Right lobe of liver (tissue), 4 donors: ENCODE results near the gene ARL4A.

Experiments
- CTCF ChIP-seq, 4 donors: fragments of 200-600 bp in 3 of 4; fragments of 450-650 bp in 1 of 4; IDR thresholded peaks; one replicate each; pipeline versions ENCODE4 v1.5.1 to v1.8.0; 2016 to 2022; ENCODE audit warnings: antibody characterized with exemption in 4 of 4, mild to moderate bottlenecking in 2 of 4
- POLR2A ChIP-seq: fragments of 450-650 bp; IDR thresholded peaks from one replicate; pipeline ENCODE4 v1.6.1; 2017; ENCODE audit warnings: antibody characterized with exemption, mild to moderate bottlenecking
- donor health status: DM: no; HTN: no; CAD: no.
- donor health status: DM: no; HTN: no; CAD: no.
- donor health status: DM: no; HTN: yes; CAD: no.

GRCh38 chr7:12709726-12710502 is 22.5 kb downstream of the ARL4A start:
- no peak for TF ChIP-seq CTCF (IDR thresholded peaks at IDR 0.05)
- TF ChIP-seq POLR2A: no peak
